MM.1S (cell line): ENCODE results near the gene KAT5.
"Not testable (repeated sequence)": the region's sequence is repeated elsewhere in the genome, so short reads cannot be mapped to it uniquely, and the experiment has no call there.

Experiments
- EZH2 ChIP-seq: fragments of 300-600 bp; sonication (generic); optimal IDR thresholded peaks from 2 replicates; pipeline ENCODE3; 2017; ENCODE audit warnings: low read depth, mild to moderate bottlenecking, antibody characterized with exemption, low read length, mixed read lengths
- EZH2phosphoT487 ChIP-seq: fragments of 300-600 bp; sonication (generic); IDR thresholded peaks from 2 replicates; pipeline ENCODE4 v1.6.1; 2018; ENCODE audit warnings: antibody characterized with exemption, low read length
- TF ChIP-seq, protein P1 (sequence below): fragments of 300-600 bp; sonication (generic); IDR thresholded peaks from 2 replicates; pipeline ENCODE4 v1.5.1; 2016; ENCODE audit warnings: antibody characterized with exemption, low read length, mixed read lengths

DNA sequence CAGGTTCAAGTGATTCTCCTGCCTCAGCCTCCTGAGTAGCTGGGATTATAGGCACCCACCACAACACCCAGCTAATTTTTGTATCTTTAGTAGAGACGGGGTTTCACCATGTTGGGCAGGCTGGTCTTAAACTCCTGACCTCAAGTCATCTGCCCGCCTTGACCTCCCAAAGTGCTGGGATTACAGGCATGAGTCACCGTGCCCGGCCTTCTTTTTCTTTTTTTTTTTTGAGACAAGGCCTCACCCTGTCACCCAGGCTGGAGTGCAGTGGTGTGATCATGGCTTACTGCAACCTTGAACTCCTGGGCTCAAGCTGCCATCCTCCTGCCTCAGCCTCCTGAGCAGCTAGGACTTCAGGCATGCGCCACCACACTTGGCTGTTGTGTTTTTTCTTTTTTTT is 55.8 kb downstream of the KAT5 start:
- TF ChIP-seq, protein P1, sequence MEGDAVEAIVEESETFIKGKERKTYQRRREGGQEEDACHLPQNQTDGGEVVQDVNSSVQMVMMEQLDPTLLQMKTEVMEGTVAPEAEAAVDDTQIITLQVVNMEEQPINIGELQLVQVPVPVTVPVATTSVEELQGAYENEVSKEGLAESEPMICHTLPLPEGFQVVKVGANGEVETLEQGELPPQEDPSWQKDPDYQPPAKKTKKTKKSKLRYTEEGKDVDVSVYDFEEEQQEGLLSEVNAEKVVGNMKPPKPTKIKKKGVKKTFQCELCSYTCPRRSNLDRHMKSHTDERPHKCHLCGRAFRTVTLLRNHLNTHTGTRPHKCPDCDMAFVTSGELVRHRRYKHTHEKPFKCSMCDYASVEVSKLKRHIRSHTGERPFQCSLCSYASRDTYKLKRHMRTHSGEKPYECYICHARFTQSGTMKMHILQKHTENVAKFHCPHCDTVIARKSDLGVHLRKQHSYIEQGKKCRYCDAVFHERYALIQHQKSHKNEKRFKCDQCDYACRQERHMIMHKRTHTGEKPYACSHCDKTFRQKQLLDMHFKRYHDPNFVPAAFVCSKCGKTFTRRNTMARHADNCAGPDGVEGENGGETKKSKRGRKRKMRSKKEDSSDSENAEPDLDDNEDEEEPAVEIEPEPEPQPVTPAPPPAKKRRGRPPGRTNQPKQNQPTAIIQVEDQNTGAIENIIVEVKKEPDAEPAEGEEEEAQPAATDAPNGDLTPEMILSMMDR: not testable (repeated sequence)
- TF ChIP-seq EZH2, EZH2phosphoT487: not testable (repeated sequence)
